ENCODE data around the gene DGKB.

The DGKB gene

GRCh38 chr7:14418633-14419032, 483.9 kb downstream of the DGKB start:
- TF ChIP-seq ZBTB7A (IDR thresholded peaks at IDR 0.05; ENCODE audit: low read depth) (no peak), TAF1 (IDR thresholded peaks at IDR 0.05; ENCODE audit: low read depth) (no peak), EGR1 (IDR thresholded peaks at IDR 0.05) (no peak)

GRCh38 chr7:14414274-14414986, 488.1 kb downstream of the DGKB start:
- TF ChIP-seq EP300 (IDR thresholded peaks at IDR 0.05; ENCODE audit: borderline replicate concordance) (no peak), TEAD4 (IDR thresholded peaks at IDR 0.05) (no peak), TAF1 (IDR thresholded peaks at IDR 0.05; ENCODE audit: low read depth) (no peak), CREB1 (IDR thresholded peaks at IDR 0.05; ENCODE audit: low read depth) (no peak), TCF12 (IDR thresholded peaks at IDR 0.05; ENCODE audit: low read depth) (no peak)

- TF ChIP-seq CEBPB (IDR thresholded peaks at IDR 0.05) (no peak), FOXM1 (IDR thresholded peaks at IDR 0.05; ENCODE audit: borderline replicate concordance, low read depth) (no peak), EP300 (IDR thresholded peaks at IDR 0.05; ENCODE audit: borderline replicate concordance) (no peak), RAD21 (IDR thresholded peaks at IDR 0.05; ENCODE audit: low read depth) (no peak), YY1 (IDR thresholded peaks at IDR 0.05; ENCODE audit: low read depth) (no peak), REST (IDR thresholded peaks at IDR 0.05; ENCODE audit: low read depth) (no peak), TEAD4 (IDR thresholded peaks at IDR 0.05) (no peak), TCF12 (IDR thresholded peaks at IDR 0.05; ENCODE audit: low read depth) (no peak), EGR1 (IDR thresholded peaks at IDR 0.05) (no peak), TAF1 (IDR thresholded peaks at IDR 0.05; ENCODE audit: low read depth) (no peak), MAX (IDR thresholded peaks at IDR 0.05) (no peak), USF1 (IDR thresholded peaks at IDR 0.05) (no peak), ZBTB7A (IDR thresholded peaks at IDR 0.05; ENCODE audit: low read depth) (no peak), NFIC (IDR thresholded peaks at IDR 0.05) (no peak), CREB1 (IDR thresholded peaks at IDR 0.05; ENCODE audit: low read depth) (no peak)
These were observed 495.1 kb downstream of the DGKB start for GRCh38 chr7:14407246-14408015.

GRCh38 chr7:14403587-14403986, 499.0 kb downstream of the DGKB start:
- TF ChIP-seq MAX (IDR thresholded peaks at IDR 0.05) (no peak), TEAD4 (IDR thresholded peaks at IDR 0.05) (no peak), EGR1 (IDR thresholded peaks at IDR 0.05) (no peak), TAF1 (IDR thresholded peaks at IDR 0.05; ENCODE audit: low read depth) (no peak), YY1 (IDR thresholded peaks at IDR 0.05; ENCODE audit: low read depth) (no peak), EP300 (IDR thresholded peaks at IDR 0.05; ENCODE audit: borderline replicate concordance) (no peak), FOXM1 (IDR thresholded peaks at IDR 0.05; ENCODE audit: borderline replicate concordance, low read depth) (no peak)

- TF ChIP-seq FOXM1 (IDR thresholded peaks at IDR 0.05; ENCODE audit: borderline replicate concordance, low read depth) (no peak), YY1 (IDR thresholded peaks at IDR 0.05; ENCODE audit: low read depth) (no peak), MAX (IDR thresholded peaks at IDR 0.05) (no peak), ZBTB7A (IDR thresholded peaks at IDR 0.05; ENCODE audit: low read depth) (no peak), TAF1 (IDR thresholded peaks at IDR 0.05; ENCODE audit: low read depth) (no peak), CREB1 (IDR thresholded peaks at IDR 0.05; ENCODE audit: low read depth) (no peak), TEAD4 (IDR thresholded peaks at IDR 0.05) (no peak), REST (IDR thresholded peaks at IDR 0.05; ENCODE audit: low read depth) (no peak), EP300 (IDR thresholded peaks at IDR 0.05; ENCODE audit: borderline replicate concordance) (no peak), USF1 (IDR thresholded peaks at IDR 0.05) (no peak), NFIC (IDR thresholded peaks at IDR 0.05) (no peak), RAD21 (IDR thresholded peaks at IDR 0.05; ENCODE audit: low read depth) (no peak), EGR1 (IDR thresholded peaks at IDR 0.05) (no peak), TCF12 (IDR thresholded peaks at IDR 0.05; ENCODE audit: low read depth) (no peak), CEBPB (IDR thresholded peaks at IDR 0.05) (no peak)
These were observed 502.3 kb downstream of the DGKB start for GRCh38 chr7:14400271-14400670.

Measured in Ishikawa (cell line).